ENCODE results near the gene FRMD5.
"Not testable (repeated sequence)": the region's sequence is repeated elsewhere in the genome, so short reads cannot be mapped to it uniquely, and the experiment has no call there.

The FRMD5 gene

GRCh38 chr15:44087578-44088465 lies 107.2 kb downstream of the FRMD5 start:
- no peak for DNase-seq

DNA sequence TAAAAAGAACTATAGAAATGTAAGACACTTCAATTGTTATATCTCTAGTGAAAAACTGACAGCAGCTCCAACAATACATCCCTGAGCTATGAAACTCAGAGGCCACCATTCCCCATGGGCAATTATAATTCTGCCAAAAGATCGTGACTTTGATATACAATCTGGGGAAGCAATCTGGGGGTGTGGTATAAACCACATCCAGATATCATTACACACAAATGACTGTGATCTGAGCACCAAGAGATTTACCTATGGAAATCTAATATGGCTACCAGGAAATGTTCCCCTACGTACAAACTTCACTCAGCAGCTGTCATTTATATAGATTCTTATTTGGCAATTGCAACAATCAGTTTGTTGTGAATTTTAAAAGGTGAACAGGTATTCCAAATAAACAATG lies 110.3 kb downstream of the FRMD5 start:
- no peak for DNase-seq

- DNase-seq, result no peak
Observed at GRCh38 chr15:44084171-44084570, 110.9 kb downstream of the FRMD5 start.

DNA sequence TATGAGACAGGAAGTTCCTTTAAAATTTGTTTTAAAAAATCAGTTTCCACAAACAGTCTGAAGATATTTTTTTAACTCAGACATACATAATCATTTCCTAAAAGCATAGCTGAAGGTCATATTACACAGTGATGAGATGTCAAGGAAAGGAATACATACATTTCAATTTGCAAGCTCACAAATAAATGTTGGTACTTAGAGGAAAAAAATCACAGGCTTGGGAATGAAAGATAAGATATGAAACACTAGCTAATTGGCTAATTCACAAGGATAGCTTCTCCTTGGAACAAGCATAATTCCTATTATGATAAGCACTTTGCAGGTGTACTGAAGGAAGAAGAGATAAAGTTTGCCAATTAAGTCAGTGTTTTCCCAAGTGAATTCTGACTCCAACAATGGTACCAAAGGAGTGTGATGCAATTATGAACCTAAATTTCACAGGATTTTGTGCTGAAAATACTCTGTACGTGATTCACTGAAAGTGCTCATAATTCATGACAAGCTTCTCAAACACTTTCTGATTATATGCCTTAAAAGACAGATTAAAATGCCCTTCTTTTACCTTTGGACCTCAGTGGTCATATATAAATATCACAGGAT lies 112.4 kb downstream of the FRMD5 start:
- DNase-seq, result no peak

- DNase-seq, result no peak
Observed at GRCh38 chr15:44081026-44082013, 113.8 kb downstream of the FRMD5 start.

DNA sequence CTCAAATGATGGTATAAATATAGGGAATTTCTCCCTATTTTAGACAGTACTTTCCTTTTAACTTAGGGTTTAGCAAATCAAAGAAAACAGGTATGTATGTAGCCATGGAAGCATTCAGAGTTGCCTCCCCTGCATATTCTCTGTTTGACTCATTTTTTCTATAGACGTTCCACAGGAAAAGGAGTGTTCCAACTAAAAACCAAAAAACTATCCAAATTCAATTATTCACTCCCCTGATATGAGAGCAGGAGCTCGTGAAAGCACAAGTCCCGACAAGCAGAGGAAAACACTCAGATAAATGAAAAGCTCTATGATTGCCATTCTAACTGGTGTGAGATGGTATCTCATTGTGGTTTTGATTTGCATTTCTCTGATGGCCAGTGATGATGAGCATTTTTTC lies 119.5 kb downstream of the FRMD5 start:
- DNase-seq, result no peak

GRCh38 chr15:44069489-44069888 lies 125.6 kb downstream of the FRMD5 start:
- DNase-seq, result no peak

DNA sequence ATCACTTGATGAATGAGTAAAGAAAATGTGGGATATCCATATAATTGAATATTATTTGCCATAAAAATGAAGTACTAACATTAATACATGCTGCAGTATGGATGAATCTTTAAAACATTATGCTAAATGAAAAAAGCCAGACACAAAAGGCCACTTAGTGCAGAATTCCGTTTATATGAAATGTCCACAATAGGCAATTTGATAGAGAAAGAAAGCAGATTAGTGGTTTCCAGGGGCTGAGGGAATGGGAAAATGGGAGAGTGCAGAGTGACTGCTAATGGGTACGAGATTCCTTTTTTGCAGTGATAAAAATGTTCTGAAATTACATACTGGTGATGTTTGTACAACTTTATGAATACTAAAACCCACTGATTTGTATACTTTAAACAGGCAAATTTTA lies 126.7 kb downstream of the FRMD5 start:
- DNase-seq, result no peak

DNA sequence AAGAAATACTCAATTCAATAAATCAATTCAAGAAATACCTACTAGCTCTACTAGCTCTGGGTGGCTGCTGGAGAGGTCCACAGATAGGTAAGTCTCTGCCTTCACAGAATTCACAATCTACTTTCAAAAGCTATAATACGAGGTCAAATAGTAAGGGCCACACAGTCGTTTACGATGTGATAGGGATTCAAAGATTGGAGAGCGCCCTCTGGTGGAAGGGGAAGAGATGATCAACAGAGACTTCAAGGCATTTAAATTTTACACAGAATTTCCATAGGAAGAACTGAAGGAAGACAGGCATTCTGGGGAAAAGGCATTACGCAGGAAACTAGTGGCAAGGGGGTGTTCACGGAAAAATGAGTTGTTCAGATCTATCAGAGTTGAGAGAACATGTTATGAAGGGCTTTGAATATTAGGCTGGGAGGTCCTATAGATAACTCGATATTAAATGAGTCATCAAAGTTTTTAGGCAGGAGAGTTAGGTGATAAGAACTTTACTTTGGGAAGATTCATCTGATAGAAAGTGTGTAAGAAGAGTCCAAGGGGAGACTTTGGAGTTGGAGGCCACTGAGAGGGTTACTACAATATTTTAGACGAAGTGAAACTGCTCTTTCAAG lies 128.8 kb downstream of the FRMD5 start:
- peak; percentile 38 for DNase-seq

DNA sequence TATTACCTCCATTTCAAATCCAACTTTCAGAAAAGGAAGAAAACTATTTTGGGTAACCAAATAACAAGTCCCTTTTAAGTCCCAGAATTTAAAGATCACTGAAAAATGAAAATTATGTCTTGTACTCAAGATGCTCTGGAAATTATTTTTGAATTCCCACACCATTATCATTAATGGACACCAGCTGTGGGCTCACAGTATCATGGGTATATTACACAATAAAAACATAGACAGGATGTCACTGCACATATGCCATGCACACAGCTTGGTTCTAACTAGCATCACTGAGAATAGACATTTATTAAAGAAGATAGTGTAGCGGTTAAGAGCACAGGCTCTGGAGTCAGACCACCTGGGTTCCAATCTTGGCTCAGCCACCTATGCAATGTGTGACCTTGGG lies 130.4 kb downstream of the FRMD5 start:
- no peak for DNase-seq

- no peak for DNase-seq
Observed at GRCh38 chr15:44058126-44058525, 136.9 kb downstream of the FRMD5 start.

GRCh38 chr15:44045661-44046060 lies 149.4 kb downstream of the FRMD5 start:
- no peak for DNase-seq

DNA sequence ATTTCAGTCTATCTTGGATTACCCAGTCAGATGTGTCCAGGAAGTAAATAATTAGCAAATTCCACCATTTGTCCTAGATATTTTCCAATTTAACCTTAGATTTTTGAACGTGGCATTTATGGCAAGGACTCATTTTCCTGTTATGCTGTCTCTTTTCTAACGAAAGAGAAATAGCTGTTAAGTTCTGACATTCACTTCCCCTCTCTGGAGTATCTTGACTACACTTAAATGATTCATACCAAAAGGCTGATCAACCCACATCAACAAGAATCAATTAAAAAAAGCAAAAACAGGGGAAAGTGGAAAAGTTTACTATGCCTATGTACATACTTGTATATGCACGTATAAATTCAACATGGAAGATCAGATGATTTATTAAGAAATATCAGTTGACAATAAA lies 149.9 kb downstream of the FRMD5 start:
- no peak for DNase-seq

DNA sequence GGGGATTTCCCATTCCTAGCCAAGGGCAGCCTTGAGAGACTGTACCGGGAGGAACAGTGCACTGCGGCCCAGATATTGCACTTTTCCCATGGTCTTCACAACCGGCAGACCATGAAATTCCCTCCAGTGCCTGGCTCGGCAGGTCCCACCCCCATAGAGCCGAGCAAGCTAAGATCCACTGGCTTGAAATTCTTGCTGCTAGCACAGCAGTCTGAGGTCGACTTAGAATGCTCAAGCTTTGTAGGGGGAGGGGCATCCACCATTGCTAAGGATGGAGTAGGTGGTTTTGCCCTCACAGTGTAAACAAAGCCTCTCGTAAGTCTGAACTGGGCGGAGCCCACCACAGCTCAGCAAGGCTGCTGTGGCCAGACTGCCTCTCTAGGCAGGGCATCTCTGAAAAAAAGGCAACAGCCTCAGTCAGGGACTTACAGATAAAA lies 156.3 kb downstream of the FRMD5 start:
- DNase-seq, result no peak

DNA sequence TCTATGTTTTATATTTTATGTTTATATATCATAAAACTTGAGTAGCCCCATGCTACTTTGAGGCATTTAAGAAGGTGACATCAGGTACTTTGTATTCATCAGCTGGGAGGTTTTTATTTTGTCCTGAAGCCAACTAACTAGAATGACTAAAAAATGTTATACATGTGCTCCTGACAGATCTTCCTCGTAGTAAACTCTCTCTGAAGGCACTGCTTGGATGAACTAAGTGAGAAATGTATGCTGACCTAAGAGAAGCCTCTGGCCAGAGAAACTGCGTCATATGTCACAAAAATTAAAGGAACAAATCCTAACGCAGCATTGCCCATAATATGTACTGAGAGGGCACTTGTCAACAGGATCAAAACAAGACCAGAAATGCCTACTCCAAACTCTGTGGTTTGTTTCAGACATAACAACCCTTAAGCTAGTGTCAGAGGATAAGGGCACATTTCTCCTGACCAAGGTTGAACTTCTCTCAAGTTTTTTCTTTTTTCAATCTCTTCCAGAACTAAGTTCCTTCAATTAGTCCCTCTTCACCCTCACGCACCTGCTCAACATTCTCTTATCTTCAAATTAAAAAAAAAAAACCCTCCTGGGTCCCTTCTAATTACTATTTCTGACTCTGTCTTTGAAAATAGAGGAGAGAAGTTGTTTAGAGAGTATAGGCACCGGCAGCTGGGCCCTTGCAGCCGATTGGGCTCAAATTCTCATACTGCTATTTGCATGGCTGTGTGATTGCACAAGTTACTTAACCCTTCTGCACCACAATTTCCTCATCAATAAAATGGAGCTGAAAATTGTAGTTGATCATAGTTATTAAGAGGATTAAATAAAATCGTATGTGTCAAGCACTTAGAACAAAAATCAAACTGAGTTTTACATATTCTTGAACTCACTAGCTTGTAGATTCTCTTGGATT lies 159.0 kb downstream of the FRMD5 start:
- no peak for DNase-seq

- DNase-seq, result no peak
Observed at GRCh38 chr15:44034933-44035624, 160.0 kb downstream of the FRMD5 start.

- no peak for DNase-seq
Observed at GRCh38 chr15:44034334-44034733, 160.7 kb downstream of the FRMD5 start.

GRCh38 chr15:44033894-44034293 lies 161.2 kb downstream of the FRMD5 start:
- DNase-seq, result no peak

- DNase-seq, result not testable (repeated sequence)
Observed at GRCh38 chr15:44032820-44033219, 162.3 kb downstream of the FRMD5 start.

- no peak for DNase-seq
Observed at GRCh38 chr15:44029940-44030568, 165.0 kb downstream of the FRMD5 start.

All from CD4-positive, alpha-beta T cell treated with Interleukin-15 for 1 hour (primary cell).